Ovary (tissue), 1 donor: ENCODE results near the gene RSRP1.
"Not testable (repeated sequence)": the region's sequence is repeated elsewhere in the genome, so short reads cannot be mapped to it uniquely, and the experiment has no call there.

Experiments used
- EP300 ChIP-seq: sonication (generic); formaldehyde crosslinking; IDR thresholded peaks from one replicate; pipeline ENCODE4 v1.6.1; 2017; ENCODE audit warnings: antibody characterized with exemption
- POLR2A ChIP-seq: fragments of 450-650 bp; IDR thresholded peaks from one replicate; pipeline ENCODE4 v1.6.1; 2017; ENCODE audit warnings: antibody characterized with exemption, mild to moderate bottlenecking, moderate library complexity

DNA sequence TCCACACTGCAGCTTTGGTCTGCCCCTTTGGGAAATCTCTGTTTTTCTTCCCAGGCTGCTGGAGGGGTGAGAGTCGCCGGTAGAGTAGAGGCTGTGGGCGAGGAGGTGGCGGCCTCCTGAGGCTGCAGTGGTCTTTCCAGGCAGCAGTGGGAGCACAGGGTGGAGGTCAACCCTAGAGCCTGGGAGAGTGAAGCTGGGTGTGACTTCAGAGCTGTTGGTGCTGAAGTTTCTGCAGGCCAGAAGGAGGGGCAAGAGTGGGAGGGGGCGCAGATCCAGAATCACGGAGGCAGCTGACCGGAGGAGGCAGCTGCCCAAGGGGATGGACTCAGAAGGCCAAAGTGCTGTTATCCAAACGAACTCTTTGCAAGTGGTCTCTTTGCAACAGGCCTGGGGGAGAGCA lies 31.5 kb upstream of the RSRP1 start:
- not testable (repeated sequence) for TF ChIP-seq POLR2A, EP300
